Neural crest cell (in vitro differentiated cells): ENCODE measurements around the gene DNAJC9. TPM values are rescaled to one million over a fixed set of nuclear protein-coding genes. Genes with fewer than 3 reads are reported as not detected.
"Not testable (repeated sequence)": the region's sequence is repeated elsewhere in the genome, so short reads cannot be mapped to it uniquely, and the experiment has no call there.

Experiments
- DNase-seq: peaks from one replicate; pipeline ENCODE4 v3.0.0; 2021; ENCODE audit warnings: low read depth, mixed read lengths, low spot score
- H3K27ac Mint-ChIP-seq: one replicate; pipeline ENCODE4 v1.8.0; 2021; ENCODE audit warnings: mild to moderate bottlenecking, mixed read lengths; ENCODE audit not compliant: unreplicated experiment
- H3K27me3 Mint-ChIP-seq: 2 replicates; pipeline ENCODE4 v1.8.0; 2021; ENCODE audit warnings: low read depth, mild to moderate bottlenecking, mixed read lengths
- H3K36me3 Mint-ChIP-seq: 2 replicates; pipeline ENCODE4 v1.8.0; 2021; ENCODE audit warnings: low read depth, mild to moderate bottlenecking, mixed read lengths
- H3K4me1 Mint-ChIP-seq: 2 replicates; pipeline ENCODE4 v1.8.0; 2021; ENCODE audit warnings: mixed read lengths
- H3K4me3 Mint-ChIP-seq: one replicate; pipeline ENCODE4 v1.8.0; 2021; ENCODE audit warnings: mild to moderate bottlenecking, mixed read lengths
- H3K9me3 Mint-ChIP-seq: 2 replicates; pipeline ENCODE4 v1.8.0; 2021; ENCODE audit warnings: mixed read lengths
- total RNA-seq: library from RNA; stranded (reverse); gene quantifications from 2 replicates; pipeline ENCODE4 v1.2.1, GENCODE V29; 2021
- TF ChIP-seq, protein P1 (sequence below): fragments of 200-600 bp; sonication (generic); conservative IDR thresholded peaks from 2 replicates; pipeline ENCODE4 v1.5.0; 2021; ENCODE audit warnings: antibody characterized with exemption, mild to moderate bottlenecking

Gene DNAJC9
- total RNA-seq, 1 donor from 2014 or later: 74.8 TPM

DNA sequence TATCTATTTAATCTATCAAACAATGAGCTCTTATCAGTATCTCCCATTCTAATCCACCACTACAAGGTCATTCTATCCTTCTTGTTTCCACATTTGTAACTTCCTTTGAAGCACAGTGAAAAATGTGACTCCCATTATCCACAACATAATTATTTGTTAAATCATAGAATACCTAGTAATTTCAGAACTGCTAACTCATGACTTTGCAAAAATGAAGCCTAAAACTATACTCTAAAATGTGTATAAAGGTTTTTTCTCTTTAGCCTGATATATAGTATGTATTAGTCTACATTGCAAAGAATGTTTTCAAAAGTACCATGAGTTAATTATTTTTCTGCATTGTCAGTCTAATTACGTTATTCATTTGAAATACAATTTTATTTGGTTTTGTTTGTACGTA is 17.4 kb upstream of the DNAJC9 start:
- Mint-ChIP-seq H3K36me3 (no peaks in the 10 kb centered on the region), H3K27me3 (peaks cover 13% of the 10 kb centered on the region), H3K4me1 (no peaks in the 10 kb centered on the region), H3K4me3 (no peak overlapping the region), H3K27ac (no peak overlapping the region), H3K9me3 (no peaks in the 10 kb centered on the region)
- TF ChIP-seq, protein P1, sequence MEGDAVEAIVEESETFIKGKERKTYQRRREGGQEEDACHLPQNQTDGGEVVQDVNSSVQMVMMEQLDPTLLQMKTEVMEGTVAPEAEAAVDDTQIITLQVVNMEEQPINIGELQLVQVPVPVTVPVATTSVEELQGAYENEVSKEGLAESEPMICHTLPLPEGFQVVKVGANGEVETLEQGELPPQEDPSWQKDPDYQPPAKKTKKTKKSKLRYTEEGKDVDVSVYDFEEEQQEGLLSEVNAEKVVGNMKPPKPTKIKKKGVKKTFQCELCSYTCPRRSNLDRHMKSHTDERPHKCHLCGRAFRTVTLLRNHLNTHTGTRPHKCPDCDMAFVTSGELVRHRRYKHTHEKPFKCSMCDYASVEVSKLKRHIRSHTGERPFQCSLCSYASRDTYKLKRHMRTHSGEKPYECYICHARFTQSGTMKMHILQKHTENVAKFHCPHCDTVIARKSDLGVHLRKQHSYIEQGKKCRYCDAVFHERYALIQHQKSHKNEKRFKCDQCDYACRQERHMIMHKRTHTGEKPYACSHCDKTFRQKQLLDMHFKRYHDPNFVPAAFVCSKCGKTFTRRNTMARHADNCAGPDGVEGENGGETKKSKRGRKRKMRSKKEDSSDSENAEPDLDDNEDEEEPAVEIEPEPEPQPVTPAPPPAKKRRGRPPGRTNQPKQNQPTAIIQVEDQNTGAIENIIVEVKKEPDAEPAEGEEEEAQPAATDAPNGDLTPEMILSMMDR: no peak
- DNase-seq: no peak

DNA sequence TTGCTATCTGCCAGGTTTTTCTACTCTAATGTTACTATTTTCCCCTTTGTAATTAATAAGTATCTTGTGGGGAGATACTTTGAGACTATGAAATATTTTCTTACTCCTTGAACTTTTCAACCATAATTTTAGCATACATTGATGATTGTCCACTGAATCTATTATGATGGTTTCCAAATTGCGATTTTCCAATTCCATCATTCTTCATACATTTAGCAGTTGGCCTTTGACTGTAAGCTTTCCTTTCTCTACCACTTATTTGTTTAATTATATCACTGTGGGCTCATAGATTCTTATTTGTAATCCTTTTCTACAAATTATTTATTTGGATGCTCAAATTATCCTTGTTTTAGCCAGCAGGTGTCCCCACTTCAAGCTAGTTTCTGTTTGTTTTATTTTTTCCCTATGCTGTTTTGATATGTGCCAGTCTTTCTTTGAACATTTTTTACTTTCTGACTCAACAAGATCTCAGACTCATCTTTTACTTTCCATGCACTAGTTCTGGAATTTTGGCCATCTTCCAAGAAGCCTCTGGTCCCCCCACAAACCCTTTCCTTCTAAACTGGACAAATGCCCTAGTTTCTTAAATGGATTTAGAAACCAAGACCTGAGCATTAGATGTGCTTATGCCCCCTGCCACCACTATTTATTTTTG is 16.8 kb upstream of the DNAJC9 start:
- DNase-seq: no peak
- Mint-ChIP-seq H3K4me3 (no peak overlapping the region), H3K36me3 (peaks cover 2% of the 10 kb centered on the region), H3K27me3 (peaks cover 13% of the 10 kb centered on the region), H3K4me1 (no peaks in the 10 kb centered on the region), H3K27ac (no peak overlapping the region), H3K9me3 (peaks cover 2% of the 10 kb centered on the region)
- TF ChIP-seq, protein P1: peak; percentile 70

DNA sequence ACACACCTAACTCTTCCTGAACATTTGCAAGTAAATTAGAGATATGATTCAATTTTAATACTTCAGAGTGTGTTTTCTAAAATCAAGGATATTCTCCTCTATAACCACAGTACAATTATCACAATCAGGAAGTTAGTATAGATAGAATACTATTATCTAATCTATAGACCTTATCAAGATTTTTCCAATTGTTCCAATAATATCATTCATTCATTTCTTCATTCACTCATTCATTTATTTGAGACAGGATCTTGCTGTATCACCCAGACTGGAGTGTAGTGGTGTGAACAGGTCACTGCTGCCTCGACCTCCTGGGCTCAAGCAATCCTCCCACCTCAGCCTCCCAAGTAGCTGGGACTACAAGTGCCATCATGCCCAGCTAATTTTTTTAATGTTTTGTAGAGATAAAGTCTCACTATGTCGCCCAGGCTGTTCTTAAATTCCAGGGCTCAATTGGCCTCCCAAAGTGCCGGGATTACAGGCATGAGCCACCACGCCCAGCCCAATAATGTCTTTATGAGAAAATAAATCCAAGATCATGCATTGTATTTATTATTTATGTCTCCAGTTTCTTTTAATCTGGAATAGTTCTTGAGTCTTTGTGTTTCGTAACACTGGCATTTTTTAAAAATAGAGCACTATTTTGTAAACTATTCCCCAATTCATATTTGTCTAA is 16.0 kb upstream of the DNAJC9 start:
- H3K36me3 Mint-ChIP-seq: peaks cover 2% of the 10 kb centered on the region
- H3K9me3 Mint-ChIP-seq: peaks cover 3% of the 10 kb centered on the region
- no peak overlapping the region for H3K27ac Mint-ChIP-seq
- no peak overlapping the region for H3K4me3 Mint-ChIP-seq
- DNase-seq: no peak
- TF ChIP-seq, protein P1: no peak
- H3K27me3 Mint-ChIP-seq: peaks cover 13% of the 10 kb centered on the region
- H3K4me1 Mint-ChIP-seq: no peaks in the 10 kb centered on the region

DNA sequence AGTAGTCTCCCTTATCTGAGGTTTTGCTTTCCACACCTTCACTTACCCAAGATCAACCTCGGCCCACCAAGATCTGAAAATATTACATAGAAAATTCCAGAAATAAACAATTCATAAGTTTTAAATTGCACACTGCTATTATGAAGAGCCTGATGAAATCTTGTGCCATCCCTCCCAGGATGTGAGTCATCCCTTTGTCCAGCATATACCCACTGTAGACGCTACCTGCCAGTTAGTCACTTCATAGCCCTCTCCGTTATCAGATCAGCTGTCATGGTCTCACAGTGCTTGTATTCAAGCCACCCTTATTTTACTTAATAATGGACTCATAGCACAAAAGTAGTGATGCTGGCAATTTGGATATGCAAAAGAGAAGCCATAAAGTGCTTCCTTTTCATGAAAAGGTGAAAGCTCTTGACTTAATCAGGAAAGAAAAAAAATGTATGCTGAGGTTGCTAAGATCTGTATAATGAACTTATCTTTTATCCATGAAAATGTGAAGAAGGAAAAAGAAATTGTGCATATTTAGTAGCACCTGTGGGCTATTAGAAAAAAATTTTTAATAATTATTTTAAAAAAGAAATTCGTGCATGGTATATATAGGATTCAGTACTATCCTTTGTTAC is 15.2 kb upstream of the DNAJC9 start:
- H3K27ac Mint-ChIP-seq: no peak overlapping the region
- no peak for DNase-seq
- H3K9me3 Mint-ChIP-seq: peaks cover 3% of the 10 kb centered on the region
- H3K4me3 Mint-ChIP-seq: no peak overlapping the region
- peaks cover 2% of the 10 kb centered on the region for H3K36me3 Mint-ChIP-seq
- H3K4me1 Mint-ChIP-seq: no peaks in the 10 kb centered on the region
- TF ChIP-seq, protein P1: no peak
- peaks cover 8% of the 10 kb centered on the region for H3K27me3 Mint-ChIP-seq

DNA sequence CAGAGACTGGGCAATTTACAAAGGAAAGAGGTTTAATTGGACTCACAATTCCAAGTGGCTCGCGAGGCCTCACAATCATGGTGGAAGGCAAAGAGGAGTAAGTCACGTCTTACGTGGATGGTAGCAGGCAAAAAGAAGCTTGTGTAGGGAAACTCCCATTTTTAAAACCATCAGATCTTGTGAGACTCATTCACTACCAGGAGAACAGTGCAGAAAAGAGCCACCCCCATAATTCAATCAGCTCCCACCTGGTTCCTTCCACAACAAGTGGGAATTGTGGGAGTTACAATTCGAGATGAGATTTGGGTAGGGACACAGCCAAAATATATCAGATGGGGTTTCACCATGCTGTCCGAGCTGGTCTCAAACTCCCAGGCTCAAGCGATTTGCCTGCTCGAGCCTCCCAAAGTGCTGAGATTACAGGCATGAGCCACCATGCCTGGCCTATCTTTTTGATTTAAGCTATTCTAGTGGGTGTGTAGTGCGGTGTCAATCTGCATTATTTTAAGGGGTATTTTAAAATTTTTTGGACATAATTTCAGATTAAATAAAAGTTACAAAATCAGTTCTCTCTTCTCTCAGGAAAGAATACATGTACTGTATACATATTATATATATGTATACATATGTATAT is 14.4 kb upstream of the DNAJC9 start:
- no peak overlapping the region for H3K4me3 Mint-ChIP-seq
- peaks cover 3% of the 10 kb centered on the region for H3K9me3 Mint-ChIP-seq
- DNase-seq: no peak
- no peak overlapping the region for H3K27ac Mint-ChIP-seq
- no peaks in the 10 kb centered on the region for H3K4me1 Mint-ChIP-seq
- H3K27me3 Mint-ChIP-seq: peaks cover 7% of the 10 kb centered on the region
- TF ChIP-seq, protein P1: no peak
- peaks cover 2% of the 10 kb centered on the region for H3K36me3 Mint-ChIP-seq

DNA sequence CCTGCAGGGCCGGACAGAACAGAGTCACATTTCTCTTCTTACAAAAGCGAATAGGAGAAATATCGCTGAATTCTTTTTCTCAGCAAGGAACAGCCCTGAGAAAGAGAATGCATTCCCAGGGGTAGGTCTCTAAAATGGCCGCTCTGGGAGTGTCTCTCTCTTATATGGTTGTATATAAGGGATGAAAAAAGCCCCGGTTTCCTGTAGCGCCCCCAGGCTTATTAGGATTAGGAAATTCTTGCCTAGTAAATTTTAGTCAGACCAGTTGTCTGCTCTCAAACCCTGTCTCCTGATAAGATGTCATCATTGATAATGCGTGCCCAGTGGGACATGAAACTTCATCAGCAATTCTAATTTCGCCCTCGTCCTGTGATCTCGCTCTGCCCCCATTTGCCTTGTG is 11.6 kb upstream of the DNAJC9 start:
- H3K36me3 Mint-ChIP-seq, H3K27ac Mint-ChIP-seq, H3K4me3 Mint-ChIP-seq, H3K4me1 Mint-ChIP-seq, H3K9me3 Mint-ChIP-seq, DNase-seq, H3K27me3 Mint-ChIP-seq: not testable (repeated sequence)
